Occipital lobe (tissue), 2 donors: ENCODE results near the gene RAD51B. TPM values are rescaled to one million over a fixed set of nuclear protein-coding genes. Genes with fewer than 3 reads are reported as not detected.

Source experiments
- DNase-seq: peaks from one replicate; lab custom pipeline; 2025; lab: John Stamatoyannopoulos, UW
- total RNA-seq: library from RNA; depleted of rRNA; stranded (reverse); fragments of >200 nt; gene quantifications from one replicate; pipeline ENCODE4 v1.2.3, GENCODE V29; 2014

RAD51B gene
- total RNA-seq, 1 donor from 2014 or later = 9.8 TPM

GRCh38 chr14:67833403-67833802 lies 13.8 kb downstream of the RAD51B start:
- no peak for DNase-seq

- no peak for DNase-seq
These were observed 16.0 kb downstream of the RAD51B start for GRCh38 chr14:67835596-67835995.

GRCh38 chr14:67837011-67837624 lies 17.5 kb downstream of the RAD51B start:
- no peak for DNase-seq

GRCh38 chr14:67846029-67846610 lies 26.5 kb downstream of the RAD51B start:
- DNase-seq = no peak

GRCh38 chr14:67850066-67850830 lies 30.7 kb downstream of the RAD51B start:
- no peak for DNase-seq

- no peak for DNase-seq
These were observed 32.3 kb downstream of the RAD51B start for GRCh38 chr14:67851785-67852410.

- DNase-seq = no peak
These were observed 33.5 kb downstream of the RAD51B start for GRCh38 chr14:67852926-67853604.

- no peak for DNase-seq
These were observed 34.1 kb downstream of the RAD51B start for GRCh38 chr14:67853715-67854114.

GRCh38 chr14:67856827-67857226 lies 37.2 kb downstream of the RAD51B start:
- no peak for DNase-seq

- no peak for DNase-seq
These were observed 38.3 kb downstream of the RAD51B start for GRCh38 chr14:67857778-67858350.

GRCh38 chr14:67859169-67859749 lies 39.7 kb downstream of the RAD51B start:
- DNase-seq = no peak

- no peak for DNase-seq
These were observed 43.6 kb downstream of the RAD51B start for GRCh38 chr14:67863223-67863622.

- no peak for DNase-seq
These were observed 55.8 kb downstream of the RAD51B start for GRCh38 chr14:67875175-67876006.

GRCh38 chr14:67879026-67879425 lies 59.4 kb downstream of the RAD51B start:
- no peak for DNase-seq

GRCh38 chr14:67881225-67881624 lies 61.6 kb downstream of the RAD51B start:
- no peak for DNase-seq

- no peak for DNase-seq
These were observed 63.5 kb downstream of the RAD51B start for GRCh38 chr14:67882986-67883555.

GRCh38 chr14:67883717-67884116 lies 64.1 kb downstream of the RAD51B start:
- DNase-seq = no peak

- DNase-seq = no peak
These were observed 66.6 kb downstream of the RAD51B start for GRCh38 chr14:67886191-67886590.

GRCh38 chr14:67887478-67887877 lies 67.9 kb downstream of the RAD51B start:
- no peak for DNase-seq

GRCh38 chr14:67889455-67889854 lies 69.9 kb downstream of the RAD51B start:
- no peak for DNase-seq
